AG04449 (cell line): Measurements from ENCODE around the gene CACNA2D4.

Experiments
- CTCF ChIA-PET: fragments of 350-600 bp; formaldehyde crosslinking; extraction: SDS; loops from one replicate; lab custom pipeline; 2021; ENCODE audit warnings: antibody characterized with exemption; lab: Yijun Ruan, JAX
- POLR2A ChIA-PET: fragments of 400-600, 350-600 bp; formaldehyde crosslinking; extraction: SDS; loops from one replicate; lab custom pipeline; 2020; ENCODE audit warnings: antibody characterized with exemption, inconsistent platforms; lab: Yijun Ruan, JAX
- DNase-seq: peaks from one replicate; pipeline ENCODE4 v3.0.0-alpha.2; 2010; ENCODE audit warnings: low read depth, low spot score
- H3K4me3 ChIP-seq: 2 replicates; pipeline ENCODE4 v1.5.1; 2011; ENCODE audit warnings: low read depth, mild to moderate bottlenecking, control low read depth, low read length
- CTCF ChIP-seq: IDR thresholded peaks from one replicate; pipeline ENCODE4 v1.5.1; 2011; ENCODE audit warnings: mild to moderate bottlenecking, moderate library complexity, low read length, control low read depth, inconsistent platforms; ENCODE audit not compliant: insufficient read depth; ENCODE audit errors: missing control alignments

CACNA2D4 gene

GRCh38 chr12:1811948-1812291 lies 106.5 kb downstream of the CACNA2D4 start:
- no peak overlapping the region for H3K4me3 ChIP-seq
- no peak for DNase-seq
- POLR2A ChIA-PET = no interaction called here
- CTCF ChIA-PET = interaction anchor here (0.8 to 1.4 kb wide), 3 partner anchors 17 to 771 kb away, joined by 3 to 6 read pairs (median 4); no protein-coding TSS in a partner anchor
- no peak for TF ChIP-seq CTCF

- ChIA-PET CTCF (interaction anchor here (1.1 to 1.4 kb wide), 2 partner anchors 16 to 772 kb away, joined by 3 to 4 read pairs; no protein-coding TSS in a partner anchor), POLR2A (no interaction called here)
These were observed 107.0 kb downstream of the CACNA2D4 start for GRCh38 chr12:1811281-1811947.

GRCh38 chr12:1810931-1811280 lies 107.5 kb downstream of the CACNA2D4 start:
- no peak for DNase-seq
- TF ChIP-seq CTCF = no peak
- no peak overlapping the region for H3K4me3 ChIP-seq
- CTCF ChIA-PET = no interaction called here
- POLR2A ChIA-PET = no interaction called here

More at GRCh38 chr12:1811281-1811947, 107.0 kb downstream of the CACNA2D4 start:
- no peak overlapping the region for H3K4me3 ChIP-seq
- DNase-seq = no peak
- no peak for TF ChIP-seq CTCF

- TF ChIP-seq CTCF = no peak
- CTCF ChIA-PET = interaction anchor here (0.9 kb wide), 1 partner anchor 130 kb away, joined by 3 read pairs; no protein-coding TSS in a partner anchor
- POLR2A ChIA-PET = no interaction called here
- H3K4me3 ChIP-seq = no peak overlapping the region
- no peak for DNase-seq
These were observed 108.1 kb downstream of the CACNA2D4 start for GRCh38 chr12:1810201-1810930.

- no peak for TF ChIP-seq CTCF
- ChIA-PET CTCF (interaction anchor here (0.9 to 12.2 kb wide), 2 partner anchors 130 to 131 kb away, joined by 3 to 156 read pairs; no protein-coding TSS in a partner anchor), POLR2A (no interaction called here)
- DNase-seq = no peak
- no peak overlapping the region for H3K4me3 ChIP-seq
These were observed 108.8 kb downstream of the CACNA2D4 start for GRCh38 chr12:1809591-1810190.
